GM21367 (cell line): Measurements from ENCODE around the gene PLGRKT.
A peak's percentile ranks its signal among the peaks of the same experiment; 100 is the strongest.
"Not testable (repeated sequence)": the region's sequence is repeated elsewhere in the genome, so short reads cannot be mapped to it uniquely, and the experiment has no call there.

Experiments used
- ATAC-seq: cut with Tn5 transposase; IDR thresholded peaks from one replicate; pipeline ENCODE4 v1.9.1; 2021; ENCODE audit not compliant: unreplicated experiment

PLGRKT gene

GRCh38 chr9:5388026-5388819 is 49.5 kb downstream of the PLGRKT start:
- no peak for ATAC-seq

- ATAC-seq, result no peak
These were observed 53.3 kb downstream of the PLGRKT start for GRCh38 chr9:5384436-5384835.

GRCh38 chr9:5382479-5382878 is 55.2 kb downstream of the PLGRKT start:
- no peak for ATAC-seq

GRCh38 chr9:5375790-5376477 is 61.8 kb downstream of the PLGRKT start:
- ATAC-seq, result no peak

- ATAC-seq, result no peak
These were observed 62.6 kb downstream of the PLGRKT start for GRCh38 chr9:5375091-5375490.

GRCh38 chr9:5364294-5365024 is 73.3 kb downstream of the PLGRKT start:
- peak; percentile 82 for ATAC-seq

GRCh38 chr9:5361326-5362010 is 76.3 kb downstream of the PLGRKT start:
- ATAC-seq, result no peak

GRCh38 chr9:5360341-5360740 is 77.4 kb downstream of the PLGRKT start:
- ATAC-seq, result no peak

GRCh38 chr9:5357431-5358105 is 80.2 kb downstream of the PLGRKT start:
- ATAC-seq, result no peak

- no peak for ATAC-seq
These were observed 81.9 kb downstream of the PLGRKT start for GRCh38 chr9:5355817-5356216.

- ATAC-seq, result no peak
These were observed 82.5 kb downstream of the PLGRKT start for GRCh38 chr9:5355226-5355625.

GRCh38 chr9:5354184-5354583 is 83.5 kb downstream of the PLGRKT start:
- ATAC-seq, result no peak

- ATAC-seq, result no peak
These were observed 85.0 kb downstream of the PLGRKT start for GRCh38 chr9:5352637-5353248.

GRCh38 chr9:5338992-5339981 is 98.4 kb downstream of the PLGRKT start, which contains the start of gene RLN1:
Gene RLN1 (minus strand): TSS chr9:5339876. CDS start chr9:5339746, 130 bp downstream.
- peak; percentile 99 for ATAC-seq

GRCh38 chr9:5336688-5337087 is 101.0 kb downstream of the PLGRKT start:
- ATAC-seq, result no peak

- ATAC-seq, result not testable (repeated sequence)
These were observed 106.4 kb downstream of the PLGRKT start for GRCh38 chr9:5331276-5331675.

GRCh38 chr9:5326893-5327548 is 110.7 kb downstream of the PLGRKT start:
- no peak for ATAC-seq

GRCh38 chr9:5326187-5326586 is 111.5 kb downstream of the PLGRKT start:
- no peak for ATAC-seq
